GM23338 (cell line): ENCODE results near the gene CEBPZ.

ENCODE experiments used
- CREB1 ChIP-seq: fragments of 250-450 bp; sonication (Bioruptor Pico); IDR thresholded peaks from 2 replicates; pipeline ENCODE4 v1.5.0; 2020; ENCODE audit warnings: low read depth, mild to moderate bottlenecking, moderate library complexity
- CTCF ChIP-seq, 2 experiments: fragments of 200-600 bp in 1 of 2; sonication (generic) in 1 of 2; conservative IDR thresholded peaks; 2 replicates each; pipeline versions ENCODE4 v1.5.1 to v1.6.1; 2016 to 2017; ENCODE audit warnings: antibody characterized with exemption in 2 of 2, low read depth in 2 of 2, mild to moderate bottlenecking in 2 of 2, moderate library complexity in 1 of 2
- ETS1 ChIP-seq: IDR thresholded peaks from 2 replicates; pipeline ENCODE4 v1.6.1; 2016; ENCODE audit warnings: antibody characterized with exemption
- EZH2 ChIP-seq: fragments of 200-600 bp; sonication (generic); IDR thresholded peaks from one replicate; pipeline ENCODE4 v1.8.0; 2017; ENCODE audit warnings: antibody characterized with exemption, mild to moderate bottlenecking, low read depth; ENCODE audit not compliant: unreplicated experiment
- EZH2phosphoT487 ChIP-seq: fragments of 200-600 bp; sonication (generic); IDR thresholded peaks from one replicate; pipeline ENCODE4 v1.8.1; 2018; ENCODE audit warnings: antibody characterized with exemption; ENCODE audit not compliant: unreplicated experiment
- JUNB ChIP-seq: IDR thresholded peaks from one replicate; pipeline ENCODE4 v1.6.1; 2016; ENCODE audit warnings: antibody characterized with exemption; ENCODE audit not compliant: unreplicated experiment
- NANOG ChIP-seq: IDR thresholded peaks from 2 replicates; pipeline ENCODE4 v1.6.1; 2016; ENCODE audit warnings: antibody characterized with exemption, borderline replicate concordance
- POLR2AphosphoS5 ChIP-seq: IDR thresholded peaks from 2 replicates; pipeline ENCODE4 v1.6.1; 2016; ENCODE audit warnings: antibody characterized with exemption, low read depth
- REST ChIP-seq: IDR thresholded peaks from one replicate; pipeline ENCODE4 v1.6.1; 2018; ENCODE audit warnings: antibody characterized with exemption; ENCODE audit not compliant: unreplicated experiment
- STAT1 ChIP-seq: IDR thresholded peaks from one replicate; pipeline ENCODE4 v1.6.1; 2016; ENCODE audit warnings: antibody characterized with exemption; ENCODE audit not compliant: unreplicated experiment
- ZNF114 ChIP-seq: fragments of 250-450 bp; sonication (Bioruptor Pico); IDR thresholded peaks from 2 replicates; pipeline ENCODE4 v1.5.0; 2020; ENCODE audit warnings: mild to moderate bottlenecking, moderate library complexity
- ZNF331 ChIP-seq: fragments of 250-450 bp; sonication (Bioruptor Pico); IDR thresholded peaks from 2 replicates; pipeline ENCODE4 v1.5.0; 2020; ENCODE audit warnings: low read depth, mild to moderate bottlenecking, moderate library complexity
- ZNF462 ChIP-seq: fragments of 250-450 bp; sonication (Bioruptor Pico); IDR thresholded peaks from 2 replicates; pipeline ENCODE4 v1.5.0; 2020; ENCODE audit warnings: mild to moderate bottlenecking, moderate library complexity

- TF ChIP-seq CTCF (conservative IDR thresholded peaks at IDR 0.05; ENCODE audit: low read depth in 2 of 2) (no peak), JUNB (no peak), REST (no peak), EZH2 (no peak), POLR2AphosphoS5 (no peak), EZH2phosphoT487 (no peak), STAT1 (no peak), ETS1 (no peak), ZNF114 (CRISPR knock-in tag) (no peak), CREB1 (CRISPR knock-in tag) (no peak), NANOG (no peak), ZNF462 (CRISPR knock-in tag) (no peak), ZNF331 (no peak)
Observed at GRCh38 chr2:37192551-37192950, 38.8 kb downstream of the CEBPZ start.
